Inflammatory macrophage treated with lipopolysaccharide for 4 hours (primary cell): ENCODE measurements around the gene VAMP3.
"Not testable (repeated sequence)": the region's sequence is repeated elsewhere in the genome, so short reads cannot be mapped to it uniquely, and the experiment has no call there.

Source experiments
- DNase-seq: peaks from one replicate; pipeline ENCODE4 v3.0.0-alpha.2; 2020

The VAMP3 gene

DNA sequence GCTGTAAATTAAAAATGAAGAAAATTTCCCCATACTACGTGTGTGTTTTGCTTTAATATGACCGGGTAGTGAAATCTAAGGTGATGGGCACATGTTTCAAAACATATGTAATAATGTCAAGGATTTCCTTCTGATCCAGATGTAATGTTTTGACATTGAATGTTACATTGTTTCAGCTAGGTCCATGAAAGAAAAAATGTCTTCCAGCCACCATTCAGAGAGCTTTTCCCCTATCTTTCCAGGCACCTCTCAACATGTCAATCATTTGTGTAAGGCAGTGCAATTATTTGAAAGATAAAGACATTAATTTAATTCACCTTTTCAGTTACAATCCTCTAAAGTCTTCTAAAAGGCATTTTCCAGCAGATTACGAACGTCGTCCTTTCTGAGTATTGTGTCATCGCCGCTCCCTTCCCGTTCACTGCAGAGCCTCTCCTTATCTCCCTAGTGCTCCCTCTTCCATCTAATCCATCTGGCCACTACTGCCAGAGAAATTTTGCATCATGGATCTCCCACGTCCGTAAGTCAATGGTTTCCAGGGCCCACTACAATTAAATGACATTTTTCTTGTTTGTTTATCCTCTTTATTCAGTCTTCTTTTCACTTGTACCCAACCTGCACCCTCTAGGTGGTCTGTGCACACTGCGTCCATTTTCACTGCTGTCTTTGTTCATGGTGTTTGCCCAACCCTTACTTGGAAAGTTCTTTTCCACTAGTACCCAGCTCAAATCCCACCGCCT is 1.3 kb upstream of the VAMP3 start:
- DNase-seq = no peak

DNA sequence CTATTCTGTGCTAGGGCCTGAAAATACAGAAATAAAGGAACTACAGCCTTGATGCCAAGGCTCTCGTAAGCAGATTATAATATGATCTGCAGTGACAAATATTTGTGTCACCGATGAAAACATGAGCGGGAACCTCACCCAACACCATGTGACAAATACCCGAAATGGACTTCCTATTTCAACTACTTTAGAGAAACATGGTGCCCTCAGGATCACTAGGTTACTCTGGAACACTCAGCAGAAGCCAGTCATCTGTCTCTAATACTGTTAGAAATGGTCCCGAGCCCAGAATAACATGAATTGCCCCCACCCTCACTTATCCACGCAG is 463 bp upstream of the VAMP3 start:
- DNase-seq = peak; percentile 90

DNA sequence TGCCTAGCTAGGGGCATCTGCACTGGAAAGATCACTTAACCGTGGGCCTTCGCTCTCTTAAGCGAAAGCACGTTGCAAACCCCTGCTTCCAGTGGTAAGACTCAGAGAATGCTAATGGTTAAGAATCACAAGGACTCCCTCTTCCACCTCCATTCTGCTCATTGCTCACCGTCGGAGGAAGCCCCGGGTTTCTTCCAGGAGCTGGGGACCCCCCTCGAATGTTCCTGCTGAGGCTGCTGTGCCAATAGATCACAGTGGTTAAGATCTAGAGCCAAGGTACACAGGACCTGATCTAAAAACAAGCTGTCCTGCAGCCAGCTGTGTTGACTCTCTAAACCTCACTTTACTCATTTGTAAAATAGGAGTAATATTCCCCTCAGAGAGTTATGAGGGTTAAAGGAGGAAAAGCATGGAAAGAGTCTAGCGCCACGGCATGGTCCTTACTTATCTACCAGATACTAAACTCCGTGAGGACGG is 765 bp downstream of the VAMP3 start:
- no peak for DNase-seq

DNA sequence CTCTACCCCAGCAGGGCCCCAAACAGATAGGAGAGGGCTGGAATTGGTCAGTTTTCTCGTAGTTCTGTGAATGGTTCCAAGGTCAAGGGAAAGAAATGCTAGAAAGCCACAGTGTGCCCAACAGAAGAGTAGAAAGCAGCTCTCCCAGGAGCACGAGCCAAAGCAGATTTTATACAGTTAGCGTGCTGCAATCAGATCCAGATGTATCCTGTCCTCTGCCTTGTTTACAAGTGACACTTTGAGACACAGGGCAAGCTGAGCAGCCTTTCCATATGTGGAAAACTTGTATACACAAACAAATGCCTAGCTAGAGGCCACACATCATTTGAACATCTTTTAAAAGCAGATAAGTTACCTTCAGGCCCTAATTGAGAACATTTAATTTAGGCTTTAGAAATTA is 6.5 kb downstream of the VAMP3 start:
- DNase-seq = no peak

DNA sequence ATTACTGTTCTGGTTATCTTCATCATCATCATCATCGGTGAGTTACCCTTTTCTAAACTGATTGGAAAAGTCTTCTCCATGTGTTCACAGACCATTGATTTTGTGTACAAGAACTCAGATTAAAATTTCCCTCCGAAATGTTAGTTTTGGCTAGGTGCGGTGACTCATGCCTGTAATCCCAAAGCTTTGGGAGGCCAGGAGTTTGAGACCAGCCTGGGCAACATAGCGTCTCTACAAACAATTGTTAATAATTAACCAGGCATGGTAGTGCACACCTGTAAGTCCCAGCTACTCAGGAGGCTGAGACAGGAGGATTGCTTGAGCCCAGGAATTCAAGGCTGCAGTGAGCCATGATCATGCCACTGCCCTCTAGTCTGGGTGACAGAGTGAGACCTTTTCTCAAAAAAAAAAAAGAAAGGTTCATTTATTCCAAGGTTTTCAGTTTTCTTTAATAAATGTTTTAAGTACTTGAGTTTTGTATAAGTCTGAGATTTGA is 7.1 kb downstream of the VAMP3 start:
- DNase-seq = no peak

DNA sequence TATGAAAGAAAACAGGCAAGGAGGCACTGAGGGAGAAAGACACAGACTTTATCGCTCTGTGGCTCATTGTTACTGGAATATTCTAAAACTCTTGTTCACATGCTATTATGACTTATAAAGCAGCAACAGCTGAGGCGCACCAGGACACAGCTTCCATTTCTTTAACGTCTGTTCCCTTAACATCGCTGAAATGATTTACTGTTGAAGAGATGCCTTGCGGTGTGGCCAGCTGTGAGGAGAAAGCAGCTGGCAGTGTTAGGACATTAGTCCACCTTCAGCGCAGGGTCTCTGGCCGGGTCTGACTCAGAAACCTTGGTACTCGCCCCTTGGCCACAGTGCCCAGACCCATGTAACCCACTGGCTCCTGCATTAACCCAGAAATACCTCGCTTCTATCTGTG is 9.9 kb downstream of the VAMP3 start:
- DNase-seq = no peak

DNA sequence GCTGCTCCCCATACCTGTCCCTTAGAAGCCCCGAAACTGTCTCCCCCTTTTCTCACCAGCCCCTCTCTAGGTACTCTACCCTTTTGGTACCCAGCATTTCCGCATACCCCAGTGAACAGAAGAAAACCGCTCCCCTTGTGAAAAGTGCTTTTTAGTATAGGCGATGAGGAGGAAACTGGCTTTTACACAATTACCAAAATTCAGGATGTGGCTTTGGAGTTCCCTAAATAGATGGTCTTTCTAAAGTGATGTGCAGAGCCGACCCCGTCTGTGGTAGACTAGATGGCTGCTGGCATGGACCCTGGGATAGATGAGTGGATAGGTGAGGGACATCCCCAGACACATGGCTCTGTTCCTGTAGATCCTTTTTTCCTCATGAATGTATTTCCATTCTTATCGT is 10.4 kb downstream of the VAMP3 start:
- DNase-seq = peak; percentile 38

DNA sequence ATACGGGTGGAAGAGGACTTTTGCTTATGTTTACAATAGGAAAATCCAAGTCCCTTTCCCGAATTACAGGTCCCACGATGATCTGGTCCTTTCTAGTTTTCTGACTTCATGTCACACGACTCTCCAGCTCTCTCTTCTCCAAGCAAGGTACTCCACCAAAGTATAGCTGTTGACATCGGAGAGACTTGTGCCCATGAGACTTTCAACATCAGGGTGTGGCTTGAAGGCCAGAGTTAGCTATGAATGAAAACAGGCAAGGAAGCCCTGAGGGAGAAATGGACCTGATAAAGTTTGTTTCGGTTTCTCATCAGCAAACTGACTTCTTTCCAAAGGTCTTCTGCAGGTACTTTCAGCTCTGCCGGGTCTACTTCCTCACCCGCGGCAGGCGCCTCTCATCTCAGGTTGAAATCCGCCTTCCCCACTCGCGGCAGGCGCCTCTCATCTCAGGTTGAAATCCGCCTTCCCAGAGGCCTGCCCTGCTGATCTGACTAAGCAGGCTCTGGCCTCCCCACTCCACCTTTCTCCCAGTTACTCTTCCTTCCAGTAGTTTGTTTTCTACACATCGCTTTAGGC is 10.9 kb downstream of the VAMP3 start:
- peak; percentile 69 for DNase-seq

DNA sequence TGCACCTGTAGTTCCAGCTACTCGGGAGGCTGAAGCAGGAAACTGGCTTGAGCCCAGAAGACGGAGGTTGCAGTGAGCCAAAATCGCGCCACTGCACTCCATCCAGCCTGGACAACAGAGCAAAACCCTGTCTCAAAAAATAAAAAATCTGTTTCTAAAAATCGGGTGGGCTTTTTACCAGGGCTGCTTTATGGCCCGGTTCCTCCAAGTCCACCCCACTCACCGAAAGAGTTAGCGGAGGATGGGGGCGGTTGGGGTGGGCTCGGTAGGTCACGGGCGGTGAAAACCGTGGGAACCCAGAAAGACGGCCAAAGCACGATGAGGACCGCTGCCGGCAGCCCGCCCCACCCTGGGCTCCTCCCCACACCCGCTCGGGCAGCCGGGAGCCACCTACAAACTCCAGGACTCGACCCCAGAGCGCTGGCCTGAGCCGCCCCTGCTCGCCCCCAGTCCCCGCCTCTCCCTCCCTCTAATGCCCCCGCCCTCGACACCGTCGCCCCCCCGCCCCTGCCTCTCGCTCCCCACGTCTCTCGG is 12.1 kb downstream of the VAMP3 start:
- peak; percentile 39 for DNase-seq

DNA sequence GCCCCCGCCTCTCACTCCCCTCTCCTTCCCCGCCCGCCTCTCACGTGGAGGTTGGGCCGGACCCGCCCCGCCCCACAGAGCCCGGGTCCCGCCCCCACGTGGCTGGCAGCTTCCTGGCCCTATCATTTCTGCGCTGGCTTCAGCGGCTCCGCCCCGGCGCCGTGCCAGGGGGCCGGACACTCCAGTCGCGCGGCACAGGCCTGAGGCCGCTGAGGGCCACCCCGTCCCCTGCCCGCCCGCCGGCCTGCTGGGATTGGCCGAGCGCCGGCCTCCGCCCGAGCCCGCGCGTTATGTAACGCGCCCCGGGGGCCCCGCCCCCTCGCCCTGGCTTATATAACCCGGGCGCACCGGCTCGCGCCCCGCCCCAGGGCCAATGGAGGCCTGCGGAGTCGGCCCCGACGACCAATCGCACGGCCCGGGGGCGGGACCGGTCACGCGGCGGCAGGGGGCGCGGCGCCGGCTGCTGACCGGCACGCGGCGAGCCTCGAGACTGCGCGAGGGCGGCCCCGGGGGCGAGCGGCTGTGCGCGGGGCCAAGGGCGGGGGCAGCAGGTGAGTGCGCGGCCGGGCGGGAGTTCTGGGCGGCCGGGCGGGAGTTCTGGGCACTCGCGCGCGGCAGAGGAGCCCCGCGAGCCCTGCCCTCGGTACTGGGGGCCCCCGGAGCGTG is 12.9 kb downstream of the VAMP3 start, which contains the start of gene PER3:
Gene PER3, plus strand, starts transcription at position 466 of the 666 bp plus-strand sequence. CDS start 587 bp downstream, outside the sequence.
- peak; percentile 96 for DNase-seq

DNA sequence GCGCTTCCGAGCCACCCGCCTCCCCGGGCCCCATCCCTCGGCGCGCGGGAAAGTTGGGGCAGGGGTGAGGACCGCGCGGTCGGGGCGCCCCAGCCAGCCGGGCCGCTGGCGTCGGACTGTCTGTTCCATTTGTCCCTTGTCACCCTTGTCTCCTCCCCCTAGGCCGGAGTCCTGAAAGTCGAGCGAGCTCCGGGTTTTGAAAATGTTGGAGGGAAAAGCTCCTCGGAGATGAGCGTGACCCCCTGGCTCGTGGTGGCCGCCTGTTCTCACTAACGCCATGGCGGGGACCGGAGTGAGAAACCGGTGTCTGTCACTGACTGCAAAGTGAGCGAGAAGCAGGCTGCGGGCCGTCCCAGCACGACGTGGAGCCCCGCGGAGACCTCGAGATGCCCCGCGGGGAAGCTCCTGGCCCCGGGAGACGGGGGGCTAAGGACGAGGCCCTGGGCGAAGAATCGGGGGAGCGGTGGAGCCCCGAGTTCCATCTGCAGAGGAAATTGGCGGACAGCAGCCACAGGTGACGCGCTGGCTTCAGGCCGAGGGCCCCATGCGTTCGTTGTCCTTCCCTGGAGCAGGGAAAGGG is 13.5 kb downstream of the VAMP3 start:
- DNase-seq = no peak

DNA sequence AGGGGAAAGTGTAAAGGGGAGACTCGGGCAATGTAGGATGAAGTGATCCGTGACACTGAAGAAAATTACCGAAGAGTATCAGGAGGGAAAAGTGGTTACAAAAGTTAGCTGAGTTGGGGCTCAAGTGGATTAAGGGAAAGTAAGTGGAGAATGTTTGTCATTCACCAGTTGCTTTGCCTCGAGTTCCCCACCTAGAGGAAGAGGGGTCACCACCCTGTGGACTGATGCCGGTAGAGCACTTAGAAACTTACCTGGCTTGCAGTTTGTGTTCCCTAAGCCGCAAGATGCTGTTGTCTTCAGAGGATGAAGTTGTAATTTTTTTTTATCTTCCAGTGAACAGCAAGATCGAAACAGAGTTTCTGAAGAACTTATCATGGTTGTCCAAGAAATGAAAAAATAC is 14.0 kb downstream of the VAMP3 start:
- no peak for DNase-seq

DNA sequence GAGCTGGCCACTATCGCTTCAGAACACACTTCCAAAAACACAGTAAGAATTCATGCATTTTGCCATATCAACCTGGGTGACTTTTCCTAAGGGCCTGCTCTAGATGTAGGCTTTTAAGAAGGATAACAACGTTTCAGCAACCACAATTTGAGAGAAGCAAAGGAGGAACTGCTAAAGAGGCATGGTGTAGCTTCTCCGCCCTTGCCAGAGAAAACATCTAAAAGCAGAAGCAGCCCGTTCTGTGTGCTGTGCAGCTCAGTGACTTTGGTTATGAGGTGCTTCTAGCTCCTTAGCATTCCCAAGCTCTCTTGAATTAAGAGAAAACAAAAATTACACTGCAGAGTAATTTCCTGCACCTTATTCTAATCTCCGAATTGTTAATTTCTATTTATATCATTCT is 15.7 kb downstream of the VAMP3 start:
- DNase-seq = peak; percentile 41

DNA sequence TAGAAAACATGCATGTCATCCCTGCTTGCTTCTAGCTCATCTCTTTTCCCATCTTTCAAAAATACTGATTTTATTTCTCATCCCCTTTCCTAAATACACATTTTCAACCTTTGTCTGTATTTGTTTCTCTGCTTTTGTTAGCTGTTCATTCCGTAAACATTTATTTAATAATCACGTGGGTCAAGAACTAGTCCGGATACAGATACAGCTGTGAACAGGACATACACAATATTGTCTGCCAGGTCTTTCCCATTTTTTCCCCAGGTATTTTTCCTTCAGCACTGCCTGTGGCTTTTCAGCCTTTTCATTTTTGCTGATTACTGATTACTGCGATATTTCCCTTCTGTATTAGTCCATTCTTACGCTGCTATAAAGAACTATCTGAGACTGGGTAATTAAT is 18.7 kb downstream of the VAMP3 start:
- no peak for DNase-seq

DNA sequence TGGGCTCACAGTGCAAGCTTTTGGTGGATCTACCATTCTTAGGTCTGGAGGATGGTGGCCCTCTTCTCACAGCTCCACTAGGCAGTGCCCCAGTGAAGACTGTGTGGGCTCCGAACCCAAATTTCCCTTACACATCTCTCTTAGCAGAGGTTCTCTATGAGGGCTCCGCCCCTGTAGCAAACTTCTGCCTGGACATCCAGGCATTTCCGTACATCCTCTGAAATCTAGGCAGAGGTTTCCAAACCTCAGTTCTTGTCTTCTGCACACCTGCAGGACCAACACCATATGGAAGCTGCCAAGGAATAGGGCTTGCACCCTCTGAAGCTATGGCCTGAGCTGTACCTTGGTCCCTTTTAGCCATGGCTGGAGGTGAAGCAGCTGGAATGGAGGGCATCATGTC is 19.9 kb downstream of the VAMP3 start:
- DNase-seq = not testable (repeated sequence)

DNA sequence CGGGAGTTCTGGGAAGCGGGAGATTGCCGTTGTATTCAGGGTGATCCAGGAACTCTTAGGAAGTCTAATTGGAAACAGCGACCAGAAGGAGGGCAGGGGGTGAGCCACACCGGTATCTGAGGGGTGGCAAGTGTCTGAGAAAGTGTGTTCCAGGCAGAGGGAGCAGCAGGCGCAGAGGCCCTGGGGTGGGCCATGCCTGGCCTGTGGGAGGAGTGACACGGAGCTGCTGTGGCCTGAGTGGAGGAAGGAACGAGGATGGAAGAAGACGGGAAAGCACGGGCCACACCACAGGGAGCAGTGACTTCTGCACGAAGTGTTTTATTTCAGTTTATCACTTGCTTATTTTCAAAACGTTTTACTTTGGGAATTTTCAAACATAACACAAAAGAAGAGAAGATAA is 24.3 kb downstream of the VAMP3 start:
- no peak for DNase-seq

DNA sequence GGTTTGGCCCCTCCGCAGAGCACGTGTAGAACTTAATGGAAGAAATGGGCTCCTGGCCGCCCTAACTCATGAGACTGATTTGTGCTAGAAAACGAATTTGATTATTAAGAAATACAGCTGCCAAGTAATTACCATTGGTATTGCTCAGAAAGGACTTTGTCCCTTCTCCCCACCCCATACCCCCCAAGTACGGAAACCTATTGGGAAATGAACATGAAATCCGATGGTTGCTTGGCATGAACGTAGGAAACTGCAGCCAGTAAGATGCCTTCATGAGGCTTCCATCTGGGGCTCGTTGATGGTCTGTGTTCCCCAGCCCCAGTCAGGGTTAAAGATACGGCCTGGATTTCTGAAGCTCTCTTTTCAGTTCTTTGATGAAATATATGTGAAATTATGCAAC is 34.4 kb downstream of the VAMP3 start:
- no peak for DNase-seq

DNA sequence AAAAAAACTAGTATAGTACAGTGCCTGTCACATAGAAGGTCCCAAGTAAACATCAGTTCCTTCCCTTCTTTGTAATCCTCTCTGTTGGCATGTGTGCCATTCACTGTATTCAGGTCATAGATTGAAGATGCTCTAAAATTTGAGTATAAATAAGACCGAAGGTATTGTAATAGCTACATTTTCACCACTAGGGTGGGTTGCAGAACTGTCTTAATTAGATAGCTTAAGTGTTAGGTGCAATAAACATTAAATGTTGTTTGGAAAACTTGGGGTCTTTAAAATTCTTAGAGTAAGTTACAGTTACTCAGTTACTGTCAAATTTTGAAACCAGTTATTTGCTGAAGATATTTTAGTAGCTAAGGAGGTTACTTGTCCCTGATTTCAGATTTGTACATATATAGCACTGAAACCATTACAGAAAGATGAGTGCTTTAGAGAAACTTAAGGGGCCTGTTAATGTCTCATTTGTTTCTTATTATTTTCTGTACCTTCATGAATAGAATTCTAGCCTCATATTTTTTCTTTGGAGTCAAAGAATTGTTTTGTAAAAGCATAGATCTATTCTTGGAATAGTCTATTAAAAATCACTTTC is 37.3 kb downstream of the VAMP3 start:
- DNase-seq = peak; percentile 68

DNA sequence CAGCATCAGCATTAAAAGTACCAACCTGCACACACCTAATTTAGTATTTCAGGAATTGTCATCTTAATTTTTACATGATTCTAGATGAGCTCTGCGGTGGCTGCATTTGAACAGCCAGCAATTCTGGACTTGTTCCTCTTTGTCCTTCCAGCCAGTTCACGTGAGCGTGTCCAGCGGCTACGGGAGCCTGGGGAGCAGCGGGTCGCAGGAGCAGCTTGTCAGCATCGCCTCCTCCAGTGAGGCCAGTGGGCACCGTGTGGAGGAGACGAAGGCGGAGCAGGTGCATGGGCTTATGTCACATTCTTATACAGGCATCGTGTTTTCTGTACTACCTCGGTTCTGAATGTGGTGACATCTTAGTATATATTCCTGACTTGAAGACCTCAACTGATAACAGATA is 38.6 kb downstream of the VAMP3 start:
- DNase-seq = no peak

DNA sequence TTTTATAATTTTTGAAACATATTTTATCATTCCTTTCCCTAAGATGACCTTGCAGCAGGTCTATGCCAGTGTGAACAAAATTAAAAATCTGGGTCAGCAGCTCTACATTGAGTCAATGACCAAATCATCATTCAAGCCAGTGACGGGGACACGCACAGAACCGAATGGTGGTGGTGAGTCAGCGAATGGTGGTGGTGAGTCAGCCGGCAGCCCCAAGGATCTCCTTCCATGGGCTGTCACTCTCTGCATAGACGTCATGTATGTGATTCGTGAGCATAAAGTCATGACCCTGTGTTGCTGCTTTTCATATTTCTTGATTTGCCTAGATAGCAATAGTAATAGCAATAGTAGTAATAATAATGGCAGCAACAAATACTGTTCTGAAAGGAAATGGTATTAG is 39.3 kb downstream of the VAMP3 start:
- peak; percentile 95 for DNase-seq

DNA sequence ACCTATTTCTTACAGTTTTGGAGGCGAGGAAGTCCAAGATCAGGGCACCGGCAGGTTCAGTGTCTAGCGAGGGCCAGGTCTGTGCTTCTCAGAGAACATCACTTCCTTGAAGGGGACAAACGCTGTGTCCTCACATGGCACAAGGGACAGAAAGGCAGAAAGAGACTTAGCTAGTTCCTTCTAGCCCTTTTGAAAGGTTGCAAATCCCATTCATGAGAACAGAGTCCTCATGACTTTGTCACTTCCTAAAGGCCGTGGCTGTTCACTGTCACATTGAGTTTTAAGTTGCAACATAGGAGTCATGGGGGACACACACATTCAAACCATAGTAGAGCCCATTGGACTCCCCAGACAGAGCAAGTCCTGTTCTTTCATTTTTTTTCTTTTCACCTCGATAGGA is 40.4 kb downstream of the VAMP3 start:
- DNase-seq = peak; percentile 92

DNA sequence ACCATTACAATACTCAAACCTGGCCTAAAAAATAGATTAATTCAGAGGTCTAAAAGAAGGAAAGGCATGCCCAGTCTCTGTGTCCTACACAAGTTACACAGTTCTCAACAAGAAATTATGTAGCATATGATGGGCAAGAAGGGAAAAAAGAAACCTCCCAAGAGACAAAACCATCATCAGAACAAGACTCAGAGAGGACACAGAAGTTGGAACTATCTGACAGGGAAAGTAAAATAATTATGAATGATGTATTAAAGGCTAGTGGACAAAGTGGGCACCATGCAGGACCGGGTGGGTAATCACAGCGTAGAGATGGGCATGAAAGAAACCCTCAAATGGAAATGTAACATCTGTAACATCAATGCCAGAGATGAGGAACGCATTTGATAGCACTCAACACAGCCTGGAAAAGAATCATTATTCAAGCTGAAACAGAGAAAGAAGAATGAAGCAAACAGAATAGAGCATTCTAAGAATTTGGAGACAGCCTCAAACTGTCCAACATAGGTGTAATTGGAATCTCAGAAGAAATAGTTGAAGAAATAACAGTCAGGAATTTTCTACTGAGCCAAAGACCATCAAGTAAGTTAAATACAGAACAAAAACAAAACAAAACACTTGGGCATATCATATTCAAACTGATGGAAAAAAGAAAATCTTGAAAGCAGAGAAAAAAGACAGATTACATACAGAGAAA is 42.7 kb downstream of the VAMP3 start:
- DNase-seq = no peak
